GM15510 (cell line): Measurements from ENCODE around the gene CDC73.

Experiments used
- POLR2A ChIP-seq: IDR thresholded peaks from 3 replicates; pipeline ENCODE4 v1.6.1; 2011; ENCODE audit warnings: borderline replicate concordance; ENCODE audit not compliant: insufficient read length; ENCODE audit errors: extremely low read depth

CDC73 gene

GRCh38 chr1:193221651-193222050 is 99.8 kb downstream of the CDC73 start:
- no peak for TF ChIP-seq POLR2A

GRCh38 chr1:193222056-193222615 is 100.3 kb downstream of the CDC73 start:
- TF ChIP-seq POLR2A, result no peak

- no peak for TF ChIP-seq POLR2A
Measured at GRCh38 chr1:193229136-193229535, 107.3 kb downstream of the CDC73 start.

GRCh38 chr1:193234530-193234929 is 112.7 kb downstream of the CDC73 start:
- TF ChIP-seq POLR2A, result no peak

GRCh38 chr1:193237381-193237978 is 115.6 kb downstream of the CDC73 start:
- TF ChIP-seq POLR2A, result no peak

- no peak for TF ChIP-seq POLR2A
Measured at GRCh38 chr1:193240609-193241008, 118.8 kb downstream of the CDC73 start.

GRCh38 chr1:193241132-193241827 is 119.4 kb downstream of the CDC73 start:
- no peak for TF ChIP-seq POLR2A

GRCh38 chr1:193242000-193242399 is 120.2 kb downstream of the CDC73 start:
- TF ChIP-seq POLR2A, result no peak

GRCh38 chr1:193249187-193249586 is 127.4 kb downstream of the CDC73 start:
- no peak for TF ChIP-seq POLR2A

- TF ChIP-seq POLR2A, result no peak
Measured at GRCh38 chr1:193251950-193252349, 130.1 kb downstream of the CDC73 start.

- TF ChIP-seq POLR2A, result no peak
Measured at GRCh38 chr1:193256019-193256418, 134.2 kb downstream of the CDC73 start.

- TF ChIP-seq POLR2A, result no peak
Measured at GRCh38 chr1:193259636-193260035, 137.8 kb downstream of the CDC73 start.

GRCh38 chr1:193260056-193260745 is 138.4 kb downstream of the CDC73 start:
- no peak for TF ChIP-seq POLR2A

- no peak for TF ChIP-seq POLR2A
Measured at GRCh38 chr1:193260896-193261295, 139.1 kb downstream of the CDC73 start.

GRCh38 chr1:193262661-193263060 is 140.8 kb downstream of the CDC73 start:
- TF ChIP-seq POLR2A, result no peak

GRCh38 chr1:193264313-193265065 is 142.7 kb downstream of the CDC73 start:
- no peak for TF ChIP-seq POLR2A

GRCh38 chr1:193265716-193266115 is 143.9 kb downstream of the CDC73 start:
- TF ChIP-seq POLR2A, result no peak
